ENCODE measurements around the gene TNNT3.

The TNNT3 gene

GRCh38 chr11:1964348-1964747, 44.8 kb downstream of the TNNT3 start:
- DNase-seq: no peak

DNA sequence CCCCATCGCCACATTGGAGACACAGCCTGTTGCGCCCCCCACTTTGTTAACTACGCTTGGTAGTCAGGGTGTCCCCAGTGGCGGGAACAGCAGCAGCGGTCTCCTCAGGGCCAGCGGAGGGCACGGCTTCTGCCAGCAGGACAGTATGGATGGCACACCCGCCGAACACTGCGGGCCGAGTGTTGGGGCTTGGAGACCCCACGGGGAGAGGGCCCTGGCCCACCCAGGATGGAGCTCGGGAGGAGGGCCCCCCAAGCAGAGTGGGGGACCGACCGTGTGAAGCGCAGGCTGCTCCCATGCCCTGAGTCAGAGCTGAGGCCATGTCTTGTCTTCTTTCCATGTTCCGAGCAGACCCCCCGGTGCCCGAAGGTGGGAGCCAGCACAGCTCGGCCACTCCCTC, 45.5 kb downstream of the TNNT3 start:
- DNase-seq: no peak

- DNase-seq: no peak
These were observed 47.0 kb downstream of the TNNT3 start for GRCh38 chr11:1966531-1966930.

GRCh38 chr11:1967641-1968225, 48.2 kb downstream of the TNNT3 start:
- no peak for DNase-seq

DNA sequence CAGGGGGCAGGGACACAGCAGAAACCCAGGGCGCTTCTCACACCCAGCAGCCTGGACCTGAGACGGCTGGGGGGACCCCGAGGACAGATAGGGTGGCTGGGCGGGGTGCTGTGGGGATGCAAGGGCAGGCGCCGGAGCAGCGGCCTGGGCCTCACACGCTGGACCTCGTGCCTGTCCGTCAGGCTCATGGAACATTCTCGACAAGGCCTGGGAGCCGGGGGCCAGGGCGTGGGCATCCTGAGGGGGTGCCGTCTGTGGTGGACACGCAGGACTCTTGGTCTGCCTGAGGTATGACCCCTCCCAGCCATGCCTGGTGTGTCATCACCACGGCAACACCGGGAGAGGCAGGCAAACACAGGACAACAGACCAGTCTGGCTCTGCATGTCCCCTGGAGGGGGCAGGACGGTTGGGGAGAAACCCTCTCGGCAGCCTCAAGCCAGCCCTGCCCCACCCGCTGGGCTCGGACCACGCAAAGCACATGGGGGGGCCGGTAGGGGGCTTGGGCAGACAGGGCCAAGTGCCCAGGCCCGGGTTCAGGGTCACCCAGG, 49.0 kb downstream of the TNNT3 start:
- no peak for DNase-seq

GRCh38 chr11:1969035-1969434, 49.5 kb downstream of the TNNT3 start:
- DNase-seq: no peak

DNA sequence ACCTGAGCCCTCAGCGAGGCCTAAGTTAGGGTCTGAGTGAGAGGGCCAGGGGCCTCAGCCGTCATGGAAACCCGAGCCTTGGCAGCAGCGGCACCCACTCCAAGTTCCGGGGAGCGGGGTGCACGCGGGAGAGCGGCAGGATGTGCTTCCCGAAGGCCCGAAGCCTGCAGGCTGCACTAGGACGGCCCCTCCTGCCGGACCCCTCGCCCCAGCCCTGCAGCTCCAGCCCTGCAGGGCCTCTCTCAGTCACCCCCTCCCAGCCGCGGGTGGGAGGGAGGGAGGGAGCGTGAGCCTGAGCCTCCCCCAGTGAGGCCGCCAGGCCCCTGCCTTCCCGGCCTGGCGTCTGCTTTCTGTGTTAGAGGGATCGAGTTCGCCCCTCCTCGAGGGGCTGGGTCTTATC, 50.3 kb downstream of the TNNT3 start:
- DNase-seq: no peak

GRCh38 chr11:1970956-1971355, 51.5 kb downstream of the TNNT3 start:
- DNase-seq: no peak

GRCh38 chr11:1975185-1975584, 55.7 kb downstream of the TNNT3 start:
- no peak for DNase-seq

- DNase-seq: no peak
These were observed 59.4 kb downstream of the TNNT3 start for GRCh38 chr11:1978720-1979473.

DNA sequence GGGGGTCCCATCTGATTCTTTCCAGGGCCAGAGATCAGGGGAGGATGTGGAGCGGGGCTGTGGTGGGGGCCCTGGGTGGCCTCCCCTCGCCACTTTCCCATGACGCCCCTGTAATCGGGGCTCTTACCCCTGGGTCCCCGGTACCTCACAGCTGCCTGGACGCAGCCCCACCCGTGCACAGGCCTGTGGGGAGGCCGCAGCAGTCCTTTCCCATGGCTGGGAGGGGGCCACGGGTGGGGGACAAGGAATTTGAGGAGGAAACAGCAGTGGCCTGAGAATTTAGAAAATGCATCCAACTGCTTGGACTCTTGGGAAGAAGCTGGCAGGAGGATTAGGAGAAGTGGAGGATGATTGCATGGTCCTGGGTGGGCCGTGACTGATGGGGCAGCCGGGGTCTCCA, 60.1 kb downstream of the TNNT3 start:
- no peak for DNase-seq

DNA sequence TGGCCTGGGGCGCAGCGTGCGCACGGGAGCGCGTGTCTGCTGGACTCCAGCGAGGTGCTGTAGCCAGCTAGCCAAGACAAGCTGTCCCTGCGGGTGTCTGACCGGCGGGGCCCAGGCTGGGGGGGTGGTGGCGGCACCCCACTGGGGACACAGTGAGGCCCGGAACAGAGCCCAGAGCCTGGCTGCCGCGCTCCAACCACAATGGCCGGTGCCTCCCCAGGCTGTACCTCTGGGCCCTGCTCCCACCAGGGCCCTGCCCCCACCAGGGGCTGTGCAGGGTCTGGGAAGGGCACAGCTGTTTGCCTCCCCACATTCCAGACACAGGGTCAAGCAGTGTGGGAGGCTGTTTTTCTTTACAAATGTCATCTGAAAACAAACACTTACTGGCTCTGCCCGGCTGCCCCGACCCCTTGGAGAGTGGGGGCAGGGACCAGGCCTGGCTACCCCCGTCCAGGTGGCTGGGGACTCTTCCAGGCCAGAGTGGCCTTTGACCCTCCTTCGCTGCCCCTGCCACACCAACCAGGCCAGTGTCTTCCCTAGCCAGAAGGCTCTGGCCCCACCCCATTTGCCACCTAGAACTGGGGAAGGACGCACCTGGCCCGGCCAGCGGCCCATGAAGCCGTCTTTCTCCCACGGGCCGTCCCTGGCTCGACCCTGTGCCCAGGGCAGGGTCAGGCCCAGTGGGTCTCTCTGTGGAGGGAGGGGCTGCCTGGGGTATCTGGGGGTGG, 63.5 kb downstream of the TNNT3 start:
- no peak for DNase-seq

GRCh38 chr11:1983601-1983961, 64.1 kb downstream of the TNNT3 start:
- no peak for DNase-seq

- DNase-seq: no peak
These were observed 67.5 kb downstream of the TNNT3 start for GRCh38 chr11:1987024-1987423.

- no peak for DNase-seq
These were observed 68.7 kb downstream of the TNNT3 start for GRCh38 chr11:1988174-1988573.
